Epidermal melanocyte (primary cell): ENCODE results near the gene NDRG3.

Source experiments
- DNase-seq: peaks from one replicate; pipeline ENCODE4 v3.0.0; 2011; ENCODE audit warnings: low spot score; ENCODE audit not compliant: insufficient read length

NDRG3 gene

GRCh38 chr20:36607586-36608387 is 138.1 kb downstream of the NDRG3 start:
- no peak for DNase-seq

- DNase-seq: no peak
Observed at GRCh38 chr20:36606158-36607066, 139.5 kb downstream of the NDRG3 start.

- DNase-seq: peak; percentile 55
Observed at GRCh38 chr20:36605399-36606157, 140.3 kb downstream of the NDRG3 start, which contains the start of gene RAB5IF. Gene RAB5IF (plus strand): TSS chr20:36605779. CDS start chr20:36605952, 173 bp downstream.

GRCh38 chr20:36604952-36605398 is 140.9 kb downstream of the NDRG3 start:
- DNase-seq: no peak
